Activated CD4-positive, alpha-beta T cell treated with anti-CD3 and anti-CD28 coated beads for 4 hours (primary cell): Measurements from ENCODE around the gene MTG2.

Experiments used
- DNase-seq, 2 donors: peaks; one replicate each; pipeline ENCODE4 v3.0.0-alpha.2; 2020

Gene MTG2

DNA sequence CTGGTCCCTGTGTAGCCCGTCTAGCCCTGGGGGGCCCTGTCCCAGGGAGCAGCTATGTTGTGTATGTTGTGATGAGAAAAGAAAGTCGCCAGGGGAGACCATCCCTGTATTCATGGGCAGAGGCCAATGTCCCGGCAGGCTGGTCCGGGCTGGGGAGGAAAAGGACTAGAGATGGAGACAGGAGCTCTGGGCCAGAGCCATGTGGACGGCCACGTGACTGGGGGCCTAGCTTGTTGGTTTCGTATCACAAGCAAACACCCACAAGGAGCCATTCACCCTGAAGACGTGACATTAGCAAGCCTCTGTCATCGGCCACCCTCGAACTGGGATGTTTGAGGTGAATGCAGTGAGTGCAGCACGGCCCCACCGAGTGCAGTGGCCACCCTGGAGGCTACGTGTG lies 40.1 kb downstream of the MTG2 start:
- no peak for DNase-seq

DNA sequence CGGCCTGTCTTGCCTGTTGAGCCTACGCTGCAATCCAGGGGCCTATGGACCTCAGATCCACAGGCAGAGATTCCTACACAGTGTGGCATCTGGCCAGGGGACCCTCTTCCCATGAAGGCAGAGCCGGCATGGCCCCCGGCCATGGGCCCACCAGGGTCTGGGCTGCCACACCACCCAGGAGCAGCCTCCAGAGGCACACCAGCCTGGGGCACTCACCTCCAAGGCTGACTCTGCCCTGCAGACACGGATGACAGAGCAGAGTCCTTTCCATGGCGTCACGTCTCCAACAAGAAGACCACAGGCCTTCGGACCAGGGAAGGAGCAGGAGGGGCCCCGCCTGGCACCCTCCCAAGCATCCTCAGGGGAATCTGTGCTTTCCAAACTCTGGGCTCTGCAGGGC lies 40.7 kb downstream of the MTG2 start:
- DNase-seq: no peak

DNA sequence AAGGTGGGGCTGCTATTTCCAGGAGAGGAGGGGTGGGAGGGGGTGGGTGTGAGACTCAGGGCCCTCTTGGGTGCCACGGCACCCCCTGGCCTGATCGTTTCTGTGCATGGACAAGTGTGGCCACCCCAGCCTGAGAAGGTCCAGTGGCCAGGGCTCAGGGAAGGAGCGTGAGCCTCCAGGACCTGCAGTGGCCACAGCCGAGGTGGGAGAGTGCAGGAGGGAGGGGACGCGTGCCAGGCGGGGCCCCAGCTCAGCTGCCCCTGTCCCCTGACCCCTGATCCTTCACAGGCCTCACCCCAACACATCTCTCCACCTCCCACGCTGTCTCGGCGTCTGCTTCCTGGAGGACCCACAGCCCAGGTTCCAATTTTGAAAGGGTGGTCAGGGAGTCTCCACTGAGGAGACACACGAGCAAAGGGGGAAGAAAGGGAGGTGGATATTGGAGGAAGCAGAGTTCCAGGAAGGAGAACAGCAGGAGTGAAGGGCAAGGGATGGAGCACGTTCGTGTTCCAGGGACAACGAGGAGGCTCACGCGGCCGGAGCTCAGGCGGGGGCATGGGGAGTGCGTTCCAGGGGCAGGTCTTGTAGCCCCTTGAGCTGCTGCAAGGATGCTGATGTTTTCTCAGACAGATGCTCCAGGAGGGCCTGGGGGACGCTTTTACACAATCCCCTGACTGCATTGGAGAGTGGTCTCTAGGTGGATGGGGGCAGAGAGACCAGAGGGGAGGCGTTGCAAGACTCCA lies 41.5 kb downstream of the MTG2 start:
- DNase-seq: no peak

DNA sequence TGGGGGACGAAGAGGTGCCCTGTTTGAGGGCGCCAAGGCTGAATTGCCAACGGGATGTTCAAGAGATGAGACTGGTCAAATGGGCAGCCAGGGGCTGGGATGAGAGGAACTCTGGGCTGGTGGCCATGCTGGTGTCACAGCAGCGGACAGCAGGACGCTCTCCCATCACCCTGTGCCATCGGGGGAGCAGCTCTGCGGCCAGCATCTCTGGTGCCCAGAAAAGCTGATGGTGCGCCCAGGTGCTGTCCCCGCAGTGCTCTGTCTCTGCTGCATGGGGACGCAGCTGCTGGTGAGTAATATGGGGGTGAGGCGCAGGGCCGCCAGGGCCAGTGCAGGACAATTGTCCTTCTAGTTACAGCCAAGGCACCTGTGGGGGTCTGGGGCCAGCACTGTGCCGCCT lies 42.2 kb downstream of the MTG2 start:
- no peak for DNase-seq

DNA sequence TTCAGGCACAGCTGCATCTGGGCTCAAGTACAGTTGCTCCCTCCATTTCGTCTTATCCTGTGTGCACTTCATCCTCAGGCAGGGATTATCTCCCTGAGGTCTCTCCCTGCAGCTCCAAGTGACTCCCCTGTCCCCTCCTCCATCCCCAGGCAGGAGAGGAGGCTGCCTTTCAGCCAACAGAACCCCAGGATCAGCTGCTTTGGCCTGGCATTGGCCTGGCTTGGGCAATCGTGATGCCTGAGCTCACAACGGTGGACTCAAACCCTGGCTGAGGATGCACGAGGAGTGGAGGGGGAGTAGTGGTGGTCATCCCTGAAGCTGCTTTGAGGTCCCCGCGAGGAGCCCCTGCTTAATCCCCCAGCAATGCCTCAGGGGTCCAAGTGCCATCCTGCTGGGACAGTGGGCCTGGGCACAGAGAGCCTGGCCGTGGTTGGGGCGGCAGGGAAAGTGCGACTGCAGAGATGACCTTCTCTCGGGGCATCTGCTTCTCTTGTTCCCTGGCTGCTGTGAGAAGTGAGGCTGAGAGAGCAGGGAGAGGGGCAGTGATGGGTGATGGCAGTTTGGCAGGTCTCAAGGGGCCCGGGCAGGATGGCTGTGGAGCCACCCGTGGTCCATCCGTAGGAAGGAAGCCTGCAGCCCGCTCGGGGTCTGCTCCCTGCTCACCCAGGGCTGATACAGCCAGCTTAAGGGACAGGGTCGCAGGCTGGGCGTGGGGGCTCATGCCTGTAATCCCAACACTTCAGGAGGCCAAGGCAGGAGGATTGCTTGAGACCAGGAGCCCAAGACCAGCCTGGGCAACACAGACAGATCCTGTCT lies 43.2 kb downstream of the MTG2 start:
- DNase-seq: no peak

DNA sequence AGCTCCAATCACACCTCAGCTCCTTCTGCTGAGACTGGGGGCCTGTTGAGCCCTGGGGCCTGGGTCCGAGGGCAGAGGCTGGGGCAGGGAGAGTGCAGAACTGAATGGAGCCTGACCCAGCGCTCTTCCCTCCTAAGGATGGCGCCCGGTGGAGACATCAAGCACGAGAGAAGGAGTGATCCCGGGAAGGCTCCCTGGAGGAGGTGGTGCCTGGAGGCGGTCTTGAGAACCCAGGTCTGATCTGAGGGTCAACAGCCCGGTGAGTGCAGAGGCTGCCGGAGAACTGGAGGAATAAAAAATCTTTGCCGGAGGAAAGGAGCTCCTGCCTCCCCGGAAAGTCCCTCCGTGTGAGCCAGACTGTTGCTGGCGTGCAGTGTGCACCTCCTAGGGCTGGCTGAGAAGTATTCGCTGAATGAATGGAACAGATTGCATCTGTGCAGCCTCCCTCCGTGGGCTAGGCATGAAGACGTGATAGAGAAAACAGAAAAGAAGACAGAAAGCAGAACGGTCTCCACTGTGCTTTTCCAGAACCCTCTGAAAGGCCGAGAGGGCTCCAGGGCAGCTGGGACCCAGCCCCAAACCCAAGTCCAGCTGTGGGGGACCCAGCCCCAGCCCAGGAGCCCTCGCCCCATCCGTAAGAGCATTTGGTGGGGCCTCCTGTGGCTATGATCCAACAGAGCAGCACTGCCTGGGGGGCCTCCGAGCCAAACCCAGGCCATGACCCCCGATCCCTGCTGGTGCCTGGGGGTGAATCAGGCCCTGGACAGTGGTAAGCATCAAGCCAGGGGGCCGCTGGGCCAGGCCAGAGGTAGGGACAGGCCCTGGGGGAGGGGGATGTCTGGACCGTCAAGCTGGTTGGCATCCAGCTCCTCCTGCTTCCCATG lies 44.1 kb downstream of the MTG2 start:
- no peak for DNase-seq

DNA sequence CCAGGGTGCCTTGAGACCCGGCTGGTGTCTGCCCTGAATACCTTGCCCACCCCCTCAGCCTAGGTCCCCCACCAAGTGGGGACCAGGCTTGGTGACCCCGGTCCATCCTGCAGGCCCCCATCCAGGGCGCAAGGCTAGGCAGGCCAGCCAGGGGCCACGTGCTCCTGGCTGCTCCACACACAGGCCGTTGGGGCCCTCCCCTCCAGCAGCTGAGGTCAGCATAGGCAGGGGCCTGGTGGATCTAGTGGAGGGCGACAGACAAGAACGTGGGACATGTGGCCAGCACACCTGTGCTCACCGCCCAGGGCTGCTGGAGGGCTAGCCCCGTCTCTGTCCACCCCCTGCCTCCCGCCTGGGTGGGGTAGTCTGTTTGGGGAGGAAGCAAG lies 44.8 kb downstream of the MTG2 start:
- no peak for DNase-seq

DNA sequence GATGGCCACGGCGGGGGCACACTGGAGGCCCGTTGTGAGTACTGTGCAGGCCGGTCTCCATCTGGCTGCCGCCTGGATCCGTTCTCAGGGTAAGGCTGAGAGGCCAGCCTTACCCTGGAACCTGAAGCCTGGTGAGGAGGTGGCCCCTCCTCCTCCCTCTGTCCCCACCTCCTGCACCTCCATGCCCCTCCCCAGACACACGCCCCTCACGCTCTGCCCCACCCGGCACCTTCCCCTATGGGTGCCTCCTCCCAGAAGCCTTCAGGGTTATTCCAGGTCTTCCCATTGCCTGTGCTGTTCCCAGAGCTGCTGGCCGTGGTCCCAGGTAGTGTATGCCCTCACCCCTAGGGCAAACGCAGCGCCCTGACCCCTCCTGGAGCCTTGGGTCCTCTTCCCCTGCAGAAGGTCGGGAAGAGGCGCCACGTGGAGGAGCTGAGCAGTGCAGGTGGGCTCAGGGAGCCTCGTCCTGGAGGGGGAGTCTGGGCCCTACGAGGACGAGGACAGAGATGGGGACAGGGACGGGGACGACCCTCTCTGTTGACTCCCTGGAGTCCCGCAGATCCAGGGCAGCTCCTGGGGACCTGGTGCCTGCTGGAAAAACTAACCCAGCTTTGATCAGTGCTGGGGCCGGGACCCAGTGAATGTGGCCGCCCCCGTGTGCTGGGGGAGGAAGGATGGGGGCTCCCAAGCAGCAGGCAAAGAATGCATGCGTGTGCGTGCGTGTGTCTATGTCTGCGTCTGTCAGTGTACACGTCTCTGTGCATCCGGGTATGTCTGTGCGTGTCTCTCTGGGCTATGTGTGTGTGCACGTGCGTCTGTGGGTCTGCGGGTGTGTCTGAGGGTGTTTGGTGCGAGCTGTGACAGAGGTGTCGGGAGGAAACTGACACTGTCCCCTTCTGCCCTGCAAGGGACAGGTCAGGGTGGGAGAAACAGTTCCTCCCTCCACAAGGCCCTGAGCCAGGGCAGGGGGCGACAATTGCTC lies 45.4 kb downstream of the MTG2 start:
- DNase-seq: no peak

DNA sequence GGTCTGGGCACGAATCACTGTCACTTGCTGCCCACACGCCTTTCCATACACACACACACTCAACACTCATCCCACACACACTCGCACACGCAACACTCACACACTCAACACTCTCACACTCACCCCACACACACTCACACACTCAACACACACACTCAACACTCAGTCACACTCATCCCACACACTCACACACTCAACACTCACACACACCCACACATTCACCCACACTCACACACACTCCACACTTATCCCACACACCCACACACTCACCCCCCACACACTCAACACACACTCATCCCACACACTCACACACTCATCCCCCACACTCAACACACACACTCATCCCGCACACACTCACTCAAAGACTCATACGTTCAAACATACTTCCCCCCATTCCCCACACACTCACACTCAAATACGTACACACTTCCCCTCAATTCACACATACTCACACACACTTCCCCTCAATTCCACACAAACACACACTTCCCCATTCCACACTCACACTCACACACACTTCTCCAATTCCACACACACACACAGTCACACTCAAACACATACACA lies 46.2 kb downstream of the MTG2 start:
- no peak for DNase-seq

DNA sequence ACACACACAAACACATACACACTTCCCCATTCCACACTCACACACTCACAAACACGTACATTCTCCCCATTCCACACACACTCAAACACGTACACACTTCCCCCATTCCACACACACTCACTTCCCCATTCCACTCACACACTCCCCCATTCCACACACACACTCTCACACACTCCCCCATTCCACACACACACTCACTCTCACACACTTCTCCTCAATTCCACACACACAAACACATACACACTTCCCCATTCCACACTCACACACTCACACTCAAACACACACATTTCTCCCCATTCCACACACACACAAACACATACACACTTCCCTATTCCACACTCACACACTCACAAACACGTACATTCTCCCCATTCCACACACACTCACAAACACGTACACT lies 46.8 kb downstream of the MTG2 start:
- DNase-seq: no peak

DNA sequence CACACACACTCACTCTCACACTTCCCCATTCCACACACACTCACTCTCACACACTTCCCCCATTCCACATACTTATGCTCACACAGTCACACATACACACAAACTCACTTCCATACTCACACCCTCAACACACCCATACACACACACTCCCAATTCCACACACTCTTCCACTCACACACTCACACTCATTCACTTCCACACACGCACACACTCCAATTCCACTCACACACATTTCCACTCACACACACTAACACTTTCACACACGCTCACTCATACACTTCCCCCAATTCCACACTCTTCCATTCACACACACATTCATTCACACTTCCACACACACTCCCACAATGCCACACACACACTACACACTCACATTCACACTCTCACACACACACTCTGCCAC lies 47.4 kb downstream of the MTG2 start:
- DNase-seq: no peak

DNA sequence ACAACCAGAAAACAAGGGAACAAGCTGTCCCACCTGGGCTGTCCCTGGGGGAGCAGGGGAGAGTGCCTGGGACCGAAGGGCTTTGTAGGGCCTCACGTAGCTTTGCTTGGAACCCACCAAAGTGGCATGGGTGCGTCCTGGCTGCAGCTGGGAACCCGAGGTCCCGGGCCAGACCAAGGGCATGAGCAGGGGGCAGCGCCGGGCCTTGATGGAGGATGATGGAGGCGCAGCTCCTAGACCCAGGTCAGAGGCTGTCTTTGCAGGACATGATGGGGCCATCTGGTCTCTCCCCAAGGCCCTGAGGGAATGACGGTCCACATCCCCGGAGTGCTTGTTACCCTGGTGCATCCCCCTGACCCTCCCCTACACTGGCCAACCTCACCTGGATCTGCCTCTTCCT lies 47.9 kb downstream of the MTG2 start:
- no peak for DNase-seq

DNA sequence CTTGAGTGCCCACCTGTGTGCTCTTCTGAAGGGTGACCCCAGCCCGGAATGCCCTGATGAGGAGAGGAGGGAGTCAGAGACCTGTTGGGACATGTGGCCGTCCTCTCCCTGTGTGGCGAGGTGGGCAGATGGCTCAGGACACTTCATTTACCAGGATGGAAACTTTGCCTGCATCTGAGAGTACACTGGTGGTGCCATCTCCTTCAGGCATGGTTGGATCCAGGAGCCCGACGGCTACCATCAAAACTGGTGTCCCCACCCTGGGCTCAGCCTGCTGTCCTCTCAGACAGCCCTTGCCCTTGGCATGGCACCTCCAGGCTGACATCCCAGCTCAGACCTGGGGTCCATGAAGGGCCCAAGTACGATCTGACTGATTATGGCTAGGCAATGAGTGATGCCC lies 48.5 kb downstream of the MTG2 start:
- DNase-seq: no peak

DNA sequence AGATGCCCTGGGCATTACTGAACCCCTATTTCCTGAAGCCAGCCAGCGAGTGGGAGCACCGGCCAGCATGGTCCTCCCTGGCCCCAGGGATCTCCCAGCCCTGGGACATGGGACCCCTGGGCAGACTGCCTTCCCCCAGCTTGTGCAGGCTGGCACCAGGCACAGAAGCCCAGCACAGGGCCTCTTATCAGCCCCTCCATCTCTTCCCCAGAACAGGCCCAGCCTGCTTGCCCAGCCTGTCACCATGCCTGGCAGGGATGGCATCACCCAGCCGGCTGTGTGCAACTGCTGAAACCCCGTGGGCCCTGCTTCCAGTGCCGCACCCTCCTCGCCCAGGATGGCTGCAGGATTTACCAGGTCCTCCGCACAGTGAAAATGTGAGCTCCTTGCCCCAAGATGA lies 49.4 kb downstream of the MTG2 start:
- no peak for DNase-seq

DNA sequence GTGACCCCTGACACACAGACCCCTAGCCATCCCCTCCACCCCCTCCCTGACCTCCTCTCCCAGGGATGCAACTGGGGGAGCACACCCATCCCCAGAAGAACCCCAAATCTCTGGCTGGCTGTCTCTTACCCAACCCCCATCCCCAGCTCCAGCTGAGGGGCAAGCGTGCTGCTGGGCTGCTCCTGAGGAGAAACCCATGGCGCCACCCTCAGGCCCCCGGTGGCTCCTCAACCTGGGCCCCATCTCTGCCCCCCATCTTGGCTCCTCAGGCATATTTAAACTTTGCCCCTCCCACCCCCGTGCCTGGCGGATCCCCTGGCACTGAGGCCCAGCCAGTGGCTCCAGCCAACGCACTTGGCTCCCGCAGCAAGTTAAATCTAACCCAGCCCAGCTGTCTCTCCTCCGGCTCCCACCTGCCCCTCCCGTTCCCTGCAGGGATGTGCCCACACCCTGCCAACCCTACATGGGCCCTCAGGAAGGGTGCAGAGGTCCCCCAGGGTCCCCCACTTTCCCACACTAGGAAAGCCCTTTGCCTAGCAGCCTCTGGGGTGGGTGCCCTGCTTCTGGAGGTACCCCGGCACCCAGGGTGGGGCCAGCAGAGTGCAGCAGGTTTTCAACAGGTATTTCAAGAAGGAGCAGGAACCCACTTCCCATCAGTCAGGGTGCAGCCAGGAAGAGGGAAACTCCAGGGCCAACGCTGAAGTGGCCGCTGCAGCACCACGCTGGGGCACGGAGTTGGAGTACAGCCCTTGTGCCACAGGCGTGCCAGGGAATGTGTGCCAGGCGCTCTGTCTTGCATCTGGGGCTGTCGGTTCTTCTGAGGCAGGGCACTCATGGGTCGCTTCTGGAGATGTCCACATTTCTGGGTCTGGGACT lies 50.2 kb downstream of the MTG2 start:
- no peak for DNase-seq

DNA sequence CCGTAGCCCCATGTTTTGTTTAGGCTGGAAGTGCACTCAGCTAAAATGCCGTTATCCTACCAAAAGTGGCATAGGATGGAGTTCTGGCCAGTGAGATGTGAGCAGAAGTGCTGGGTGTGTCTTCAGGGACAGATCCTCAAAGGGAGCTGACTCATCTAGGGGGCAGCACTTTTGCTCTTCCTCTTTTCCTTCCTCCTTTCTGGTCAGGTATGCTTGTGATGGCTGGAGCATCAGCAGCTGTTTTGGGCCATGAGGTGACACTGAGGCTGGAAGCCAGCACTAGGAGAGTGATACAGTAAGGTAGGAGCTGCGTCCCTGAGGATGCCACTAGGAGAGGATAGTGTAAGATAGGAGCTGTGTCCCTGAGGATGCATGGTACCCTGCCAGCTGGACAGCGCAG lies 50.9 kb downstream of the MTG2 start:
- no peak for DNase-seq

DNA sequence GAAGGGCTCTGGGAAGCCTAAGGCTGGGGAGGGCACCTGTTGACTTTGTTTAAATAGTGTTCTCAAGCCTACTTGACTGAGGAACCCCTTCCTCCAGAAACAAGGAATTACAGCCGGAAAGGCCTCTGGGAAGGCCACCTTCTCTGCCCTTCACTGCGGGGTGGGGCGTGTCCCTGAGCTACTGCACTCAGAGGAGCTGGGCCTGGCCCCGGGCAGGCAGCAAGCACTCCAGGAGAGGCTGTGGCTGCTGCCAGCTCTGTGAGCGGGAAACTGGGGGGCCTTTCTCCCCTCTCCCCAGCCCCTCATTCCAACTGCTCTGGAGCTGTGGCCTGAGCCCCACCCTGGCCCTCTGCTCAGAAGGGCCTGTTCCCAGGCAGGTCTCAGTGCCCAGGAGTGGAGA lies 51.5 kb downstream of the MTG2 start:
- no peak for DNase-seq

DNA sequence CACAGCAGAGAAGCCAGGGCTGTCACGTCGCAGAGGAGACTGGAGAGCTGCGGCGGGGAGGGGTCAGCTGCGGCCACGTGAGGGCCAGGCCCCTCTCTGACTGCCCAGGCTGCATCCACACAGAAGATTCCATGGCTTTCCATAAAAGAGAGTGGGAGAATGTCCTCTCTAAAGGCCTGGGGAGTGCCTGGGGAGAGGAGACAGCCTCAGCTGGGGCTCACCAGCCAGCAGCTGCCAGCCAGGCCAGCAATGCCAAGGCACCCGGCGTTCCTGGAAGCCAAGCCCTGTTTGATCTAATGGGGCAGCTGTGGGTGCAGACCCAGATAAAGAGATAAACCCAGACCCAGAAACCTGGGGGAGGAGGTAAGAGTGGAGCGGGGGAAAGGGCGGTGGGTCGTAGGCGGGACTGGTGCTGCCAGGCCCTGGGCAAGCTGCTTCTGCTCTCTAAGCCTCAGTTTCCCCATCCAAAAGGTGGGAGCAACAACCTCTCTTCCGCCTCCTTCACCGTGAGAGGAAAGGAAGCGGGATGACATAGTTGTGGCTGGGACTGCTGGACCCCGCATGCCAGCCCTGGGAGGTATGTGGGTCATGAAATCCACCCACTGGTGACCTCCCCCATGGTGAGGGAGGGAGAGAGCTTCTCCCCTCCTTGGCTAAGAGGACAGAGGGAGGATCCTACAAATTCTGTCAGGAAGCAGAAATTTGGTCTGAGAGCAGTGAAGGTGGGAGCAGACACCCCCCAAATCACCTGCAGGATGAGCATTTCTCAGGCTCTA lies 52.4 kb downstream of the MTG2 start:
- DNase-seq: no peak

DNA sequence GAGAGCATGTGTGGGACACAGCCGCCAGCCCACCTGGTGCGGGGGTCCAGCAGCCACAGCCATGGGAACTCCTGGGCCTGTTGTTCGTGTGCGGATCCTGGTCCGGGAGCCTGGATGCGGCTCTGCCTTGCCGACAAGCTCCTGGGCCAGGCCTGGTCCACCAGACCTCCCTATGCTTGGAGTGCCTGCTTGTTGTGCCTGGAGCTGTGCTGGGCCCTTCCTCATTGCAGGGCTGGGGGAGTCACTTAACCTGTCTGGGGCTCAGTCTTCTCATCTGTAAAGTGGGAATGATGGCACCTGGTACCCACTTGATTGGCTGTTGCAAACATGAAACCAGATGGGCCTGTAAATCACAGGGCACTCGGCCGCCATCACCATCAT lies 52.9 kb downstream of the MTG2 start:
- no peak for DNase-seq

DNA sequence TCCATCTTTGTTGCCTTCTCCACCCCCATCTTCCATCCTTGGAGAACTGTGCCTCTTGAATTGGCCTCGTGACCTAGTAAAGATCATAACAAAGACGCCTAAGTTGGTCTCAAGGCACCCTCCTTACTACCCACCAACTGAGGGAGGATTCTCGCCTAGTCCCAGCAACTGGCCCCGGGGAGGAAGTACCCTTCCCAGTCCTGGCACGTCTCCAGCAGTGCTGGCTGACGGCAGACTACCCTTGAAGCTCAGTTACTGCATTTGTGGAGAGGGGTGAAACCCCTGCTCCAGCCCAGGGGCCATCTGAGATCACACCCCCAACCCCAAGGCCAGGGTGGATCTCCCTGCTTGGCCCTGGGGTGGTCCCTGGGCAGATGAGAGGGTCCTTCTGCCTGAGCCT lies 53.4 kb downstream of the MTG2 start:
- DNase-seq: no peak
